Activated CD8-positive, alpha-beta memory T cell treated with anti-CD3 and anti-CD28 coated beads, Interleukin-2, amount 50 U/mL, for 4 hours (primary cell): ENCODE data around the gene SAMD9.
"Not testable (repeated sequence)": the region's sequence is repeated elsewhere in the genome, so short reads cannot be mapped to it uniquely, and the experiment has no call there.

ENCODE experiments used
- DNase-seq: peaks from one replicate; pipeline ENCODE4 v3.0.0-alpha.2; 2020

The SAMD9 gene

GRCh38 chr7:93119191-93119905, 1.6 kb upstream of the SAMD9 start:
- DNase-seq: no peak

GRCh38 chr7:93117327-93117726, 452 bp downstream of the SAMD9 start:
- no peak for DNase-seq

DNA sequence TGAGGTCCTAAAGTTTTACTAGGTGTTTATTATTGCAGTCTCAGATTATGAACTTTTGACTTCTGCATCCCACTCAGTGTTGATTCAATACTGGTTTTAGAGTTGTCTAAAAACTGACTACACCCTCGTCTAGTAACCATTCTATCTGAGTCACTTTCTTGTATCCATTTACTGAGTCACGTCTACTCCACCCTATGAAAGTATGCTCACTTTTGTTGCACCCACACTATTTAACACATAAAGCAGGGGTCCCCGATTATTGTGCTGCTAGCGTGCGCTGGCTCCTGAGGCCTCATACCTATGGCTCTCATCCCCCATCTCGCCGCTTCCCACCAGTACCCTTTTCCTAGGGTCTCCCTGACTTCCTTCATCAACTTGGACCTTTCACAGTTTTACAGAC, 2.0 kb downstream of the SAMD9 start:
- DNase-seq: no peak

- no peak for DNase-seq
Measured at GRCh38 chr7:93108003-93108402, 9.8 kb downstream of the SAMD9 start.

DNA sequence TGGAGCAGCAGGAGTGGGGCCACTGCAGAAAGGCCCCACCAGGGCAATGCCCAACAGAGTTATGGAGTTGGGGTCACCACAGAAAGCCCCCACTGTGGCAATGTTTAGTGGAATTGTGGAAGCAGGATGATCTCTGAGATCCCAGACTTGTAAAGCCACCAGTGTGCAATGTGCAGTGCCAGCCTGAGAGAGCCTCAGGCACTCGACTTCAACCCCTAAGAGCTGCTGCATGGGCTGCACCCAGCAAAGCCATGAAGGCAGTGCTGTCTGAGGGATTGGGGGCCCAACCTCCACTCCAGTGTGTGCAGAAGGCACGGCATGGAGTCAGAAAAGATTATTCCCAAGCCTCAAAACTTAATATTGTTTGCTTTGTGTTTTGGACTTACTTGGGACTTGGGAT, 20.4 kb downstream of the SAMD9 start:
- no peak for DNase-seq

- DNase-seq: no peak
Measured at GRCh38 chr7:93092757-93093370, 24.9 kb downstream of the SAMD9 start.

- not testable (repeated sequence) for DNase-seq
Measured at GRCh38 chr7:93073357-93073756, 44.4 kb downstream of the SAMD9 start.

DNA sequence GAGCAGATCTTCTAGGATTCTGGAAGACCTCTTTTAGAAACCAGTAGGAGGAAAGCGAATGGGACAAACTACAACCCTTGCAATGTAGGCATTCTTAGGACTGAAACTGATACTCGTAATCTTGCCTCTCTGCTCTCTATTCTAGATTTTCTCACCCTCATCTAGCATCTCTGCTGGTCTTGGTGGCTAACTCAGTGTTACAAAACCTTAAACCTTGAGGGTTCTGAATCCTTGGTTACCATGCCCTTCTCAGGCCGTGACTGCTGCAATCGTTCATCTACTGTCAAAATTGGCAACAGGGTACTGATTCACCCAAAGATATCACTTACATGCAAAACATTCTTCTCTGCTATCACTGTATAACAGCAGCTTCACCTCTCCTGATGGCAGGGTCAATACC, 55.2 kb downstream of the SAMD9 start:
- no peak for DNase-seq

DNA sequence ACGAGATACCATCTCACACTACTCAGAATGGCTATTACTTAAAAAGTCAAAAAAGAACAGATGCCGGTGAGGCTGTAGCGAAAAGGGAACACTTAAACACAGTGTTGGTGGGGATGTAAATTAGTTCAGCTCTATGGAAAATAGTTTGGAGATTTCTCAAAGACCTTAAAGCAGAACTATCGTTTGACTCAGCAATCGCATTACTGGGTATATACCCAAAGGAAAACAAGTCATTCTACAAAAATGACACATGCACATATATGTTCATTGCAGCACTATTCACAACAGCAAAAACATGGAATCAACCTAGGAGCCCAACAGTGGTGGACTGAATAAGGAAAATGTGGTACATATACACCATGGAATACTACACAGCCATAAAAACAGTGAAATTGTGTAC, 56.9 kb downstream of the SAMD9 start:
- no peak for DNase-seq

DNA sequence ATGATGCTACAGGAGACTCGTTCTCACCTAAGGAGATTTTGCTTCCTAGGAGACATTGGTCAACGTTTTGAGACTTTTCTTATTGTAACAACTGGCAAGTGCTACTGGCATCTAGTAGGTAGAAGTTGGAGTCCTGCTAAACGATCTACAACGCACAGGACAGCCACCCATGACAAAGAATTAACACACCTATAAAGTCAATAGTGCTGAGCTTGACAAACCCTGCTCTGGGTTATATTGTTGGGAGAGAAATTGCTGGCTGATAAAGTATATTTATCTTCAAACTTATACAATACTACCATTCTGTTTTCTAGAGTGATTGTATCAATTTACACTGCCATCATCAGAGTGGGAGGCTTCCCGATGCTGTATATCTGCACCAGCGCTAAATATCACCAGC, 57.8 kb downstream of the SAMD9 start:
- DNase-seq: no peak

DNA sequence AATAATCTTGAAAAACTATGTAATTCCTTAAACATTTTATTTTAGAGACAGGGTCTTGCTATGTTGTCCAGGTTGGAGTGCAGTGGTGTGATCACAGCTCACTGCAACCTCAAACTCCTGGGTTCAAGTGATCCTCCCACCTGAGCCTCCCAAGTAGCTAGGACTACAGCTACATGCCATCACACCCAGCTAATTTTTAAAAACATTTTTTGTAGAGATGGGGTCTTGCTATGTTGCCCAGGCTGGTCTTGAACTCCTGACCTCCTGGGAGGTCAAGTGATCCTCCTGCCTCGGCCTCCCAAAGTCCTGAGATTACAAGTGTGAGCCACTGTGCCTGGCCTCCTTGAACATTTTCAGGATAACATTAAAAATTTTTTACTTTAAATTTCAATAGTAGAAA, 61.2 kb downstream of the SAMD9 start:
- not testable (repeated sequence) for DNase-seq

- DNase-seq: no peak
Measured at GRCh38 chr7:93055543-93056107, 62.2 kb downstream of the SAMD9 start.

GRCh38 chr7:93054975-93055374, 62.8 kb downstream of the SAMD9 start:
- no peak for DNase-seq

DNA sequence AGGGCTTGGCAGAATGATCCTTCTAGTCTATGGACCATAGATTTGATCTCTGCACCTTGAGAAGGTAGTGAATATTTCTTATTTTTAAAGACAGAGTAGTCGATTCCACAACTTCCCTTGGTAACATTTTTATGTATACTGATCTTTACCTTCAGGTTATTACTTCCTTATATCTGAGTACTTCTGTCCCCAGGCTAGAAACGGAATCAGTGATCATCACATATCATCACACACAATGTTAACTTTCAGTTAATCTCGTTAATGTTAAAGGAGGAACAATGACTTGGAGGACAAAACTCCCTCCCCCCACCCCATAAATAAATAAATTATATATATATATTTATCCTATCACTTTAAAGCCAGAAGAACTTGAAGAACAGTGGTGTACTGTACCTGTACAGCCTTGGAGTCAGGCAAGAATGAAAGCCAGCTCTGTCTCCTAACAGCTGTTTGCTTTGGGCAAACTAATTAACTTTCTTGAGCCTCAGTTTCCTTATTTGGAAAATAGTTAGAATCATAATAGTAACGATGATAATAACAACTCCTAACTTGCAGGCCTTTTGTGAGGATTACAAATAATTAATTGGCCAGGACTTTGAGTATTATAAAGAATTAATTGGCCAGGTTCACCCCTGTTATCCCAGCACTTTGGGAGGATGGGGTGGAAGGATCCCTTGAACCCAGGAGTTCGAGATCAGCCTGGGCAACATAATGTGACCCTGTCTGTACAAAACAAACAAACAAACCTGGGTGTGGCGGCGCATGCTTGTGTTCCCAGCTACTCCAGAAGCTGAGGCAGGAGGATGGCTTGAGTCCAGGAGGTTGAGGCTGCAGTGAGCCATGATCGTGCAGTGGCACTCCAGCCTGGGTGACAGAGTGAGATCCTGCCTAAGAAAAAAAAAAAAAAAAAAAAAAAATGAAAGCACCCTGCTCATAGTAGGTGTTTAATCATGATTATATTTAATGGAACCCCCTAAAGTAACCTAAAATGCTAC, 63.5 kb downstream of the SAMD9 start:
- no peak for DNase-seq

GRCh38 chr7:93053209-93053948, 64.4 kb downstream of the SAMD9 start:
- DNase-seq: no peak

DNA sequence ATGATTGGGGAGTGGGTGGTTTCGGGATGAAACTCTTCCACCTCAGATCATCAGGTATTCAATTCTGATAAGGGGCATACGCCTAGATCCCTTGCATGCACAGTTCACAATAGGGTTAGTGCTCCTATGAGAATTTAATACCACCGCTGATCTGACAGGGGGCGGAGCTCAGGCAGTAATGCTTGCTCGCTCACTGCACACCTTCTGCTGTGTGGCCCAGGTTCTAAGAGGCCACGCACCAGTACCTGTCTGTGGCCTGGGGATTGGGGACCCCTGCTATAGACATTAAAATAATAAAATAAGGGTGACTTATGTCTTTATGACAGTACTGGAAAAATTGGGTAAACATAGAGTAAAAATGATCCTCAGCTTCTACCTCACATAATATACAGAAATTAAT, 66.1 kb downstream of the SAMD9 start:
- DNase-seq: no peak
